Germinal center (tissue), 1 donor: ENCODE measurements around the gene LGALS9C.
A peak's percentile ranks its signal among the peaks of the same experiment; 100 is the strongest.
"Not testable (repeated sequence)": the region's sequence is repeated elsewhere in the genome, so short reads cannot be mapped to it uniquely, and the experiment has no call there.

Experiments
- DNase-seq: peaks from one replicate; pipeline ENCODE4 v3.0.0; 2012; ENCODE audit warnings: mixed read lengths, low spot score

Gene LGALS9C

DNA sequence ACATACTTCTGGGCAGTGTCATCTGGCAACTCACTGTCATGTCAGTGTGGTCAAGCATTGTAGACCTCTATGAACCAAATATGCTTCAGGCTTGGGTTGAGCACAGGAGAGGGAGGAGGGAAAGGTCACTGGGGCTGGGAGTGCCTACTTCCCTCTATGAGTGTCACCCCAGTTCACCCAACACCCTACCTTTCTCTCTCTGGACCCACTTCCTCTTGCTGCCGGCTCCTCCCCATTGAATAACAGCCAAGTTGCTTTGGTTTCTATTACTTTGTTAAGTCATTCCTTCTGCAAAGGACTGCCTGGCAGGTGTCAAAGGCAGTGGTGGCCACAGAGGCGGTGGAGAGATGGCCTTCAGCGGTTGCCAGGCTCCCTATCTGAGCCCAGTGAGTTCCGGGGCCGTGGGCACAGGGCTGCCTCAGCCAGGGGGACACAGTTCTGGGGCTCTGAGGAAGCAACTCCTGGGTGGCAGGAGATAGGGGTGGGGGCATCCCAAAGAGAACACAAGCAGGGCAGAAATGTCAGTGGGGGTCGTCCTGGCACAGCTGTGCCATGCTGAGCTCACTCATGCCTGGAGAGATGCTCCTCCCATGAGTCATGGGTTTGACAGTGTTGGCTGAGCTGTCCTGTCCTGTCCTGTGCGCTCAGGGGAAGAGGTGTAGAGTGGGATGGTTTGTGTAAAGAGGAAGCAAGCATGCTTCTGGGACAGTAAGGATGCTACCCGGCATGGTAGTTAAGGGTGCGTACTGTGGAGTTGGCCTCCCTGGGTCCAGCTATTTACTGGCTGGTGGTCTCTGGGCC is at the start of gene LGALS9C:
Gene LGALS9C, plus strand, starts transcription at position 282 of the 801 bp plus-strand sequence. Its CDS starts 66 bp downstream, at position 348.
- peak; percentile 1 for DNase-seq

DNA sequence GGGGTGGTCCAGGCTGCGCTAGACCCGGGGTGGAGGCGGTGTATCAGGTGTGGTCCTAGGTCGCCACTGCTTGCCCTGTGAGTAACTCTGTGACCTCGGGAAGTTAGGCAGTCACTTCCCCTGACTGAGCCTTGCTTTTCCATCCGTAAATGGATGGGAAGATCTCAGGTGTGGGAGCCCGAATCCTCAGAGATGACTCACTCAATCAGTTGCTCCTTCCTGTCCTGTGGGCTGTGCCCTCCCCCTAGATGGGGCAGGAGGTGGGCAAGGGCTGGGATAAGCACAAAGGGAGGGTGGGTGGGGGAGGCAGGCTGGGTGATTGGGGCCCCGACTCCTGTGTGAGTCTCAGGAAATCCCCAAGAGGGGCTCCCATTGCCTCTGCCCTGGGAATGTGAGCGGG is 44.4 kb upstream of the LGALS9C start:
- not testable (repeated sequence) for DNase-seq

DNA sequence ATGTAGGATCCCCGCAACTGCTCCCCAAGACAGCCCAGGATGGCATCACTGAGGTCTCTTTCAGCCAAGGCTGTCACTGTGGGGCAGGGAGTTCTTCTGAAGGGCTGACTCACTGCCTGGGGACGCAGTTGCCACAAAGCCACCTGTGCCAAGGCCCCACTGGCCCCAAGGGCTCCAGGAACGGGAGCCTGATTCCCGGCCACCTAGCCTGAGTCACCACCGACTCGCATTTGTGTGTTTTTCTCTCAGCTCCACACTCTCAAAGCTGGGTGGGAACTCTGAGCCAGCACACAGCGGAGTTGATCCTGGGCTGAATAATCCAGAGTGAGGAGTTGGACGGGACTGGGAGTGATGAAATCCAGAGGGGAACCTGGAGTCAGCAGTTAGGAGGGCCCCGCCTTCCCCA is 37.1 kb upstream of the LGALS9C start:
- not testable (repeated sequence) for DNase-seq

DNA sequence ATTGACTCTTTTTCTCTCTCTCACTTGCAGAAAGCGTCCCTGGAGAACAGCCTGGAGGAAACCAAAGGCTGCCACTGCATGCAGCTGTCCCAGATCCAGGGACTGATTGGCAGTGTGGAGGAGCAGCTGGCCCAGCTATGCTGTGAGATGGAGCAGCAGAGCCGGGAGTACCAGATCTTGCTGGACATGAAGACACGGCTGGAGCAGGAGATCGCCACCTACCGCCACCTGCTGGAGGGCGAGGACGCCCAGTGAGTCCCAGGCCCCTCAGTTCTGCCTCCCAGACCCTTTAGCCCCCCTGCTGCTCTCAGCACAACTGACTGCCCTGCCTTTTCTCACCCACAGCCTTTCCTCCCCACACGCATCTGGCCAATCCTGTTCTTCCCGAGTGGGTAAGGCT is 34.5 kb upstream of the LGALS9C start:
- not testable (repeated sequence) for DNase-seq

DNA sequence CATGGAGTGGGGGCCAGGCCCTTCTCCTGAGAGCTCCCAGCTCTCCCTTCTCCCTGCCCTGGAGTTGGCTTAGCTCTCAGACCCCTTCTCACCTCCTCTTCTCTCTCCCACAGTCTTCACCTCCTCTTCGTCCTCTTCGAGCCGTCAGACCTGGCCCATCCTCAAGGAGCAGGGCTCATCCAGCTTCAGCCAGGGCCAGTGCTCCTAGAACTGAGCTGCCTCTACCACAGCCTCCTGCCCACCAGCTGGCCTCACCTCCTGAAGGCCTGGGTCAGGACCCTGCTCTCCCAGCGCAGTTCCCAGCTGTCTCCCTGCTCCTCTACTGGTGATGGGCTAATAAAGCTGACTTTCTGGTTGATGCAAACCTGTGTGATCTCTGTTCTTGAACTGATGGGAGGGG is 34.1 kb upstream of the LGALS9C start:
- DNase-seq: not testable (repeated sequence)

DNA sequence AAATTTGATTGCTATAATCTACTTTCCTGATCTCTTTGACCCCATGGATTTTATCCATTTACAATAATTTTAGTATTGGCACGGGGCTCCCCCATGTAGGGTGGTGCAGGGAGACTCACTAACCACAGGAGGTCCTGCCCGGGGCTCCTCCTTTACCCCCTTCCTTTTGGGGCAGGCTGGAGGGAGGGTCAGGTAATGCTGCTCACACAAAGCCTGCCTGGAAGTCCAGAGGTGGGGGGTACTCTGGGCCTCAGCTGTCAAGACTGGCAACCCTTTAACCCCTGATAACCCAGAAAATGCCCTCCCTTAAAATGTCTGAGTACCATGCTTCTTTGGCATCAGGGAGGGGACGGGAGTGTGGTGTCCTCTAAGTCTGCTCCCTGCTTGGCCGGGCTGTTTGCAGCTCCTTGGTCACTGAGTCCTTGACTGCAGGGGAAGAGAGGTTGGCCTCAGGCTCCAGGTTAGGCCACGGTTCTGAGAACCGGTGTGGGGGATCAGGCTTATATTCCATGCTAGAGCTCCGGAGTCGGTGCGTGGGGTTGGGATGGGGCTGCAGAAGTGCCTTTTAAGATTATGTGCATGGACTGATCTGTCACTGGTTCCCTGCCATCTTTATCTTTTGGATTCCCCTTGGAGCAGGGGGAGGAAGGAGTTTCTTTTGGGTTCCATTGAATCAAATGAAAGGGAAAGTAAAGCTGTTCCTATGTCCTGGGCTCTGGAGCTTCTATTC is 28.9 kb upstream of the LGALS9C start:
- DNase-seq: not testable (repeated sequence)

DNA sequence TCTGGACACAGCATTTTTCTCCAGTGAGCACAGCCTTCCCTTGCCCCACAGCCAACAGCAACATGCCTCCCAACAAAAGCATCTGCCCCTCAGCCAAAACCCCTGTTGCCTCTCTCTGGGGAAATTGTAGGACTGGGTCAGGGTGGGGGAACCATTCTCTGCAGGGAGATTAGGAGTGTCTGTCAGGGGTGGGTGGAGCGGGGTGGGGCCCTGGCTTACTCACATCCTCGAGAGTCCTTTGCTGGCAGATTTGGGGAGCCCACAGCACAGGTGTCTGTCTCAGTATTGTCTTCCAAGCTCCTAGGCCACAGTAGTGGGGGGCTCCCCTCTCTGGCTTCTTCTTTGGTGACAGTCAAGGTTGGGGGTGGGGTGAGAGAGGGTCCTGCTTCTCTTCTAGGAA is 28.3 kb upstream of the LGALS9C start:
- not testable (repeated sequence) for DNase-seq

DNA sequence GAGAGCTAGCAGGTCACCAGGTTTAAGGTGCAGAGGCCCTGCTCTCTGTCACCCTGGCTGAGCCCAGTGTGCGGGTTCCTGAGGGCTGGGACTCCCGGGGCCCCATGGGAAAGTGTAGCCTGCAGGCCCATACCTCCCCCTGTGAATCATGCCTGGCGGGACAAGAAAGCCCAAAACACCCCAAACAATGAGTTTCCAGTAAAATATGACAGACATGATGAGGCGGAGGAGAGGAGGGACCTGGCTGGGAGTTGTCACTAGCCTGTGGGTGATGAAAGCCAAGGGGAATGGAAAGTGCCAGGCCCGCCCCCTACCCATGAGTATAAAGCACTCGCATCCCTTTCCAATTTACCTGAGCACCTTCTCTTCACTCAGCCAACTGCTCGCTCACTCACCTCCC is 26.8 kb upstream of the LGALS9C start:
- DNase-seq: not testable (repeated sequence)

DNA sequence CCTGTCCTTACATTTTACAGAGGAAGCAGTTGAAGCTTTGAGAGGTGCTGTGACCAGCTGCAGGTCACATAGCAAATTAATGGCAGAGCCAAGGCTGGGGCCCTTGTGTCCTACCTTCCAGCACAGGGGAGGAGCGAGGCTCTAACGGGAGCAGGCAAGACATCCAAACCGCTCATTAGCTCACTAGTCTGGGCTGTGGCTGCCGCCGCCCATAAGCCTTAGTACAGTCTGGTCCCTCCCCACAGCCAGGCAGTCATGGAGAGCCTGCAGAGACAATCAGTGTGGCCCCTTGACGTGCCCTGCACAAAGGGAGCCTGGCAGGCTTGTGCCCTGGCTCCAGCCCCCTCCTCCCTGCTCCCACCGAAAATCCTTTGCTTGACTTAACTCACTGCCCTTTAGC is 25.6 kb upstream of the LGALS9C start:
- DNase-seq: not testable (repeated sequence)

DNA sequence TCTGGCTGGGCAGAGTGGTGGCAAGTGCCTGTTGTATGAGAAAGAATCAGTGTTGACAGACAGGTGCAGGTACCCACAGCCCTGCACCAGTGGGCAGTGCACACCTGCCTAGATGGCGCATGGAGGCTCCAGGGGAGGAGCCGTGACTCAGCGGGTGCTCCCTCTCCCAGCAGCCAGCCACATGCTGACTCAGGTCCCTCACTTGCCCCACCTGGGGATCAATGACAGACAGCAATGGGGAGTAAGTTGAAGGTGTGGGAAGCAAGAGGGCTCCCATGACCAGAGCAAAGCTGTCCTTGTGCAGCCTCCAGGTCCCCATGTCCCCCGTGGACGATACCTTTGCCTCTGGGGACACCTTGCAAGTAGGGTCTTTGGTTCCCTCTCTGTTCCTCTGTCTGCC is 24.6 kb upstream of the LGALS9C start:
- not testable (repeated sequence) for DNase-seq

DNA sequence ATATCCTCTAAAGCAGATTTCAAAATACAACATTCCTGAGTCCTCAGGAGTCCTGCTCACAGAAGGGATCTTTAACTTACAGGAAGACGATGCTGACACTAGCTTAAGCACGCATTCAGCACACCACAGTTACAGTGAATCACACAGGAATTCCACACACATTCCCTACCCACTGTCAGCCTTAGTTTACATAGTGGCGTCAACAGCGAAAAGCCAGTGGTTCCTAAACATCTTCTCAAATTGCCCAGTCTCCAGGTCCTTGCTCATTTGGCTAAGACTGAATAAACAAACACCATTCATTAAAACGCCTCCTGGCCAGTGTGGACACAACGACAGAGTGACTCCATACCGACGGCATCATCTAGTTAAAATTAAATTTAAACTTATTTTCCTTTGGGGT is 17.6 kb upstream of the LGALS9C start:
- not testable (repeated sequence) for DNase-seq

DNA sequence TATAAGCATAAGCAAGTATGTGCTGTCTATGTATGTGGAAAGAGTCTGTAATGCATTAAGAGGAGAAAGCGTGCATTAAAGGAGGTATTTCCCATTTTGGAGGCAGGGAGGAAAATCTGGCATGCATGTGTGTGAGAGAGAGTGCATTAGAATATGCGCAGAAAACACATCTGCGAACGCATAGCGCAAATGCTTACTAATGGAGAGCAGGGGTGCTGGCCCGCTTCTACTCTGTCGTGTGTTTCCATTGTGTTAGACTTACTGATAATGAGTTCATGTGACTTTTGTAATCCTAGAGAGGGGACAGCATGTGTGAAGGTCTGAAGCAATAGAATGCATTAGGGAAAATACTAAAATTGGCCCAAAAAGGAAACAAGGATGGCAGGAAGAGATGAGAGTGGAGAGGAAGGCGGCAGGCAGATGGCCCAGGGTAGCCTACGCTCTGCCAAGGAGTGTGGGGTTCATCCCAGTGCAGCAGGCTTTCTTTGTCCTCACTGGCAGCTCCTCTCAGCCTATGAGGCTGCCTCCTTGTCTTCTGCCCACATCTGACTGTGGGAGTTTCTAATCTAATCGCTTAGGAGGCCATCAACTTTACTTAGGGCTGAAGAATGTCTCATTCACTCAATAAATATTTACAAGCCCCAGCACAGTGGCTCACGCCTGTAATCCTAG is 12.6 kb upstream of the LGALS9C start:
- not testable (repeated sequence) for DNase-seq

DNA sequence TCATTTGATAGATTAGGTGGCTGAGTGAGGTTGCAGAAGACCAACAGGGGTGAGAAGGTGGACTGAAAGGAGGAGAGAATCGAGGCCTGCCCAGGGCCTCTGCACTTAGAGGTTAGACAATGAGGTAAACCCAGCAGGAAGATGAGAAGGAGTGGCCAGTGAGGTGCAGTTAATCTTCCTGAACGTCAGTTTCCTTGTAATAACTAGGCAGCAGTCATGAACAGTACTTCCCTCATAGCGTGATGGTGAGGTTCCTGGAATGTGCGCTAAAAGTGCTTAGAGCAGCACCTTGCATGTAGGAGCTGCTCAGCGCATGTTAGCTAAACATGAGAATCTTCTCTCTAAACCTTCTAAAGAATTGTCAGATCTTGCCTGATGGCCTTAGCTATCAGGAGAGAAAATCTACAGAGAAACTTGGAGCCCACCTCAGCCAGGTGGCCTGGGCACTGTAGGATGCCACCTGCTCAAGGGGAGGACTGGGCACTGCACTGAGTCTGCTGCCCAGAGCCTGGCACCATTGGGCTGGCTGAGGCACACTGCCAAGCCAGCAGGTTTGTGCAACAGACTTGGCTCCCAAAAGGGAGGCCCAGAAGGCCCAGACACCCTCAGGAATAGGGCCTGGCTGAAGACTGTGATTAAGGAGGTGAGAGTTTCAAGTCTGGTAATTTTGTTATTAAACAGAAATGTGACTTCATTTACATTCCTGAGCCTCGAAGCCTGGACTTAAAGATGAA is 10.2 kb upstream of the LGALS9C start:
- not testable (repeated sequence) for DNase-seq

DNA sequence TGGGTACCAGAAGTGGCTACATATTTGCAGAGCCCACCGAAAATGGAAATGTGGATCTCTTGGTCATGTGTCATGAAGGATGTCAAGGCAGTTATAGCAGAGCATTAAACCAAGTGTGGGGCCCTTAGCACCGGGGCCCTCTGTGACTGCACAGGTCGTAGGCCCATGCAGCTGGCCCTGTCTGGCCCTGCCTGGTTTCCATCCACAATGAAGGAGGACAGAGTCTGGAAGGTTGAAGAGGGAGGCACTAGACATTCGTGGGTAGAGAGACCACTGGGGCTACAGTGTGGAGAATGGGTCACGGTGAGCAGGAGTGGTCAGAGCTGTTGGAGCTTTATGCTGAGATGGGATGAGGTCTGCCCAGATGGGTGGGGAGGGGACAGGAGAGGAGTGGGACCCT is 9.6 kb upstream of the LGALS9C start:
- not testable (repeated sequence) for DNase-seq

DNA sequence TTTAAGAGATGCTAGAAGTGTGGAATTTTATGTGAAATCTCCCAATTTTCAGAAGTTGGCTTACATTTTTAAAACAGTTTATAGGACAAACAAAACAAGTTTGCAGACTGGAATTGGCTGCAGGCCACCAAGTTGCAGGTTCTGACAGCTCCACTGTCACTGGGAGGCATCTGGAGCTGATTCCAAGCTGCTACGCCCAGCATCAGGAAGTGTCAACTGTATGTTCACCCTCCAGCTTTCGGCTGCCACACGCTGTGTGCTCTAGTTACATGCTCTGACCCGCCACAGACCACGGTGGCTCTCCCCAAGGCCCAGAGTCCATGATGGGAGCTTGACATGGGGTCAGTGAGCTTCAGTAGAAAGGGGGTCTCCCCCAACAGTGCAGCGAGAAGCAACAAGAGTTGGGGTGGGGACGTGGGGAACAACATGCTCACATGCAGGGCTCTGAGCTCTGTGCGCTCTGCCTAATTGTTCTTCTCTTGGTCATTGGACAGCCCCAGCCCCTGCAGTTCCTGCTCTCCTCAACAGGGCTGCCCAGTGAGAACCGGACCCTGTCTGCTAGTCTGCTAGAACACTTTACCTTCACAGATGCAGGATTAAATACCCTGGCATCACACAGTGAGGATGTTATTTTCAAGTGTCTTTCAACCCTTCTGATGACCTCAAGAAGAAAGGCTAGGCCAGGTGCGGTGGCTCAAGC is 8.0 kb upstream of the LGALS9C start:
- DNase-seq: not testable (repeated sequence)

DNA sequence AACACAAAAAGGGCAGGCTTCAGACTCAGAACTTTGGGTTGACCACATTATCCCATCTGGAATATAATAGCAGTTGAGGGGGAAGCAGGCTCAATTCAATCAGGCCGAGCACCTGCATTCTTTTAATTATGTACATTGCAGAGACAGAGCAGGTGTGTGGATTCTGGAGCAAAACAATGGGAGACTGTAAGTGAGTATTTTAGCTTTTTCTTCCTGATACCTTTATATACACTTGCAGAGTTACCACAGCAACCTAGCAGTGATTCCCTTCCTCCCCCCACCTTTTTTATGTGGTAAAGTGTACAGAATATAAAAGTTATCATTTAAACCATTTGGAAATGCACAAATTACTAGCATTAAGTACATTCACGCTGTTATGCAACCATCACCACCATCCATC is 6.8 kb upstream of the LGALS9C start:
- DNase-seq: not testable (repeated sequence)

DNA sequence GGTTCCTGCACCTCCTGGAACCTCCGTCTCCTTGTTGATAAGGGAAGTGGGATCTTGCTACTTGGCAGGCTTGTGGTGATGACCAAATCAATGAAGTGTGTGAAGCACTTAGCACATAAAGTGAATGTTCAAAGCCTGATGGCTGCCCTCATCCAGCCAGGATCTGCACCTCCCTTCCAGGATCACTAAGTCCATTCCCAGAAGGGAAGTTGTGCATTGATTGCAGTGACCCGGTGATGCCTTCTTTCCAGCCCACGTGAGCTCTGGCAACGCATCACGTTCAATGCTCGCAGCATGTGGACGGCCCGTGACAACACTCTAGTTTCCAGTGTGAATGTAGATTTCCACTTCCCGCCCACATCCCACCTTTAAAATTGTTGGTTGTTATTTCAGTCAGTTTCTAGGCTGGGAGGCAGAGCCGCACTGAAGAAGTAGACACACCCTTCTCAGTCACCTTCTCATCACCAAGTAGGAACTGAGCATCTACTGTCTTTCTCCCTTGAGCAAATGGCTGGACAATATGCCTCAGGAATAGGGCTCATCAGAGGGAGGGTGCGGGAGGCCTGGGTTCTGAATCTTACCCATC is 6.2 kb upstream of the LGALS9C start:
- DNase-seq: not testable (repeated sequence)

DNA sequence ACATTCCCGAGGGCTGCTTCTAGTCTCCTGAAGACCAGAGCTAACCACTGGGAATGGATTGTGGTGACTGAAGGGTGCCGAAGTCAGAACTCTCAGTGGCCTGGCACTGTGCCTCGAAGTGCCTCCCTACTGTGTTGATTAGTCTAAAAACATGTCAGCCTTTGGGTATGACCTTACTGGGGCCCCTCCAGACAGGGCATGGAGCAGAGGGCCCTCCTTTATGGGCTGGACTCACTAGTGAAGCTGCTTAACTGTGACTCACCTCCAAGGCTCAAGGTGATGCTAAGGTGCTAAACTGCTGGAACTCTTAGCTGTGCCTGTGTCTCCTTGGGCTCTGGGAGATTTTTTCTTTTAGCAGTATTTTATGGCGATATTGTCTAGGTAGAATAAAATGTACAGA is 2.6 kb upstream of the LGALS9C start:
- DNase-seq: not testable (repeated sequence)

DNA sequence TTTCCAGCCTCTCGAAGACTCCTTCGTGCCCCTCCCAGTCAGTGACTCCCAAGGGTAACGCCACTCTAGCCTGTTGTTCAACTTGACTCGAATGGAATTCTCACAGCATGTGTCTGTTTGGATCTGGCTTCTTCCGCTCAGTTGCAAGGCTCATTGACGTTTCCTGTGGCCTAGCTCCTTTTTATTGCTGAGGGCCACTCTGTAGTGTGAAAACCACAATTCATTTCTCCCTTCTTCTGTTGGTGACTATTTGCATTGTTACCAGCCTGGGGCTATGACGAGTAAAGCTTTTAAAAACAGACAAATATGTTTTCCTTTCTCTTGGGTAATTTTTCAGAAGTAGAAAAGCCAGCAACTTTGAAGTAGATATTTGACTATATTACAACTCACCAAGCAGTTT is 1.8 kb upstream of the LGALS9C start:
- not testable (repeated sequence) for DNase-seq

DNA sequence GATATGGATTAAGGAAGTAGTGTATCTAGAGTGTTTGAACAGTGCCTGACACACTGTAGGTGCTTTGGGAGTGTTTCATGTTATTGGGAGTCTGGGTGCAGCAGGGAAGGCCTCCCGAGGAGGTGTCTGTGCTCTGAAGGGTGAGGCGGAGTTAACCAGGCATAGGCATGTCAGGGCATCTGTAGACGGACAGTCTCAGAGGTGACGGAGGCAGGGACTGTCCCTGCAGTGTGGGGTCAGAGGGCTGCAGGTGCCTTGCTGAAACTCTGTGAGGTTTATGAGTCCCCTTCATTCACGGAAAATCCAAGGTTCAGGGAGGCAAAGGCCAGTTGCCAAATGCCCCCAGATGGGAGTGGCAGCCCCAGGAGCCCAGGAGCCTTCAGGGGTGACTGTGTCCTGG is 778 bp downstream of the LGALS9C start:
- DNase-seq: not testable (repeated sequence)

DNA sequence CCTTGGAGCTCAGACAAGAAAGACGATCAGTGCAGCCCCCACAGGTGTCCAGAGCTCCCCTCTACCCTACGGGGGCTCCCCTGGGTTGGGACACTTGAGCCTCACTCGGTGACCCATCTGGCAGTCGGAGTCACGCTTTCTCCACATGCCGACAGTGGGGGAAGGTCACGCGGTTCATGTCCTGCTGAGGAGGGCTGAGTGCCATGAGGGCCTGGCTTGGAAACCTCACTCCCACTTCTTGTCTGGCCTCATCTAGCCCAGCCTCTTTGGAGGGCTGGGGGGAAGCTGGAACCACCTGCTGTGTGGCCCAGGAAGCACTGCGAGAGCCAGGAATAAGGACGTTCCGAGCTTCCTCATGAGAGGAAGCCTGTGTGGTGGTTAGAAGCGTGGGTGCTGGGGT is 1.8 kb downstream of the LGALS9C start:
- not testable (repeated sequence) for DNase-seq
